CD8-positive, alpha-beta memory T cell (primary cell): ENCODE data around the gene POU2F1. TPM values are rescaled to one million over a fixed set of nuclear protein-coding genes. Genes with fewer than 3 reads are reported as not detected.

ENCODE experiments used
- CTCF ChIA-PET: fragments of 350-600 bp; sonication (Branson Sonifier 250); formaldehyde crosslinking; loops from one replicate; lab custom pipeline; 2021; ENCODE audit warnings: antibody characterized with exemption; lab: Charles Lee
- POLR2A ChIA-PET: fragments of 350-600 bp; sonication (Branson Sonifier 250); formaldehyde crosslinking; loops from one replicate; lab custom pipeline; 2021; ENCODE audit warnings: antibody characterized with exemption; lab: Charles Lee
- DNase-seq, 5 donors: peaks; one replicate each; pipeline versions ENCODE4 v3.0.0 to v3.0.0-alpha.2; 2020 to 2022; ENCODE audit warnings: mixed read lengths in 1 of 5
- H3K27ac ChIP-seq: one replicate; pipeline ENCODE4 v1.7.0; 2013; ENCODE audit warnings: low read depth, mild to moderate bottlenecking, low read length, moderate library complexity
- H3K27me3 ChIP-seq: 2 replicates; pipeline ENCODE4 v1.7.0; 2013; ENCODE audit warnings: low read length, mild to moderate bottlenecking; ENCODE audit not compliant: insufficient read depth, poor library complexity, severe bottlenecking
- H3K36me3 ChIP-seq: 2 replicates; pipeline ENCODE4 v1.7.0; 2013; ENCODE audit warnings: mild to moderate bottlenecking, low read length, moderate library complexity; ENCODE audit not compliant: insufficient read depth
- H3K4me1 ChIP-seq: 2 replicates; pipeline ENCODE4 v1.7.0; 2013; ENCODE audit warnings: mild to moderate bottlenecking, low read length, moderate library complexity; ENCODE audit not compliant: insufficient read depth
- H3K4me3 ChIP-seq: 2 replicates; pipeline ENCODE4 v1.7.0; 2013; ENCODE audit warnings: mild to moderate bottlenecking, low read length
- H3K9me3 ChIP-seq: 2 replicates; pipeline ENCODE4 v1.7.0; 2013; ENCODE audit warnings: mild to moderate bottlenecking, low read length
- H3K27ac Mint-ChIP-seq, 8 donors: one replicate each; pipeline ENCODE4 v1.8.0; 2020 to 2021; ENCODE audit warnings: mixed read lengths in 8 of 8, mild to moderate bottlenecking in 6 of 8, inconsistent platforms in 3 of 8, moderate library complexity in 3 of 8
- H3K27me3 Mint-ChIP-seq, 2 donors: one replicate each; pipeline ENCODE4 v1.8.0; 2020 to 2021; ENCODE audit warnings: mixed read lengths in 2 of 2, mild to moderate bottlenecking in 1 of 2, moderate library complexity in 1 of 2
- H3K36me3 Mint-ChIP-seq, 3 donors: one replicate each; pipeline ENCODE4 v1.8.0; 2020 to 2021; ENCODE audit warnings: mixed read lengths in 3 of 3, inconsistent platforms in 1 of 3, mild to moderate bottlenecking in 1 of 3
- H3K4me1 Mint-ChIP-seq, 3 donors: one replicate each; pipeline ENCODE4 v1.8.0; 2020 to 2021; ENCODE audit warnings: mixed read lengths in 3 of 3, inconsistent platforms in 1 of 3, mild to moderate bottlenecking in 1 of 3
- H3K4me3 Mint-ChIP-seq, 7 donors: one replicate each; pipeline ENCODE4 v1.8.0; 2020 to 2021; ENCODE audit warnings: mixed read lengths in 7 of 7, mild to moderate bottlenecking in 6 of 7, moderate library complexity in 4 of 7, inconsistent platforms in 2 of 7
- H3K9me3 Mint-ChIP-seq, 5 donors: one replicate each; pipeline ENCODE4 v1.8.0; 2020 to 2022; ENCODE audit warnings: mixed read lengths in 5 of 5, mild to moderate bottlenecking in 3 of 5, moderate library complexity in 2 of 5, inconsistent platforms in 1 of 5
- polyA plus RNA-seq: library from polyadenylated mRNA; unstranded; fragments of 300-500 nt; fragmentation: Illumina TruSeq; gene quantifications from one replicate; pipeline ENCODE4 v1.2.3, GENCODE V29; 2021
- total RNA-seq, 2 experiments: library from RNA; stranded (reverse); gene quantifications; one replicate each; pipeline ENCODE4 v1.2.3, GENCODE V29; 2021

The POU2F1 gene
- total and polyA plus RNA-seq, 3 experiments from 2014 or later = 11.8 to 13.5 (median 12.3) TPM

DNA sequence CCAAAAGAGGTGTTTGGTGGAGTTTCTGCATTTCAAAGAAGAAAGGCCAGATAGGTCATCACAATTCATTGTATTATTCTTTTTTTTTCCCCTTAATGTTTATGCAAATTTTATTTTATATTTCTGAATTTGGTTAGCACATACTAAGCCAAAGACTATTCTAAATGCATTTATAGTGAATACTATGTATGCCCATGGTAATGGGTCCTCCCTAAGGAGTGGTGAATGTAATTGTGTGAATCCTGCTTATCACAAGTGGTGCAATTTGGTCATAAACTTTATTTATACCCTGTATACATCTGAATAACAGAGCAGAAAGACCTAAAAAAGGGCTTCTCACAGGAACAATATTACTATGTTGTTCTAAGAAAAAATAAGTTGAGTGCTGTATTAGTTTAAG lies 198.6 kb downstream of the POU2F1 start:
- H3K27ac Mint-ChIP-seq = no peak overlapping the region
- peaks cover 0 to 11% (median 0%) of the 10 kb centered on the region in 3 donors for H3K4me1 Mint-ChIP-seq
- no peak overlapping the region for H3K27ac ChIP-seq
- POLR2A ChIA-PET = no interaction called here
- no peak overlapping the region for H3K4me3 ChIP-seq
- H3K4me1 ChIP-seq = no peaks in the 10 kb centered on the region
- CTCF ChIA-PET = no interaction called here
- no peaks in the 10 kb centered on the region for H3K9me3 Mint-ChIP-seq
- no peak overlapping the region for H3K4me3 Mint-ChIP-seq
- H3K27me3 ChIP-seq = no peaks in the 10 kb centered on the region
- H3K9me3 ChIP-seq = no peaks in the 10 kb centered on the region
- H3K36me3 Mint-ChIP-seq = peaks cover 0 to 30% (median 13%) of the 10 kb centered on the region in 3 donors
- no peaks in the 10 kb centered on the region for H3K36me3 ChIP-seq
- DNase-seq = no peak
- no peaks in the 10 kb centered on the region for H3K27me3 Mint-ChIP-seq

DNA sequence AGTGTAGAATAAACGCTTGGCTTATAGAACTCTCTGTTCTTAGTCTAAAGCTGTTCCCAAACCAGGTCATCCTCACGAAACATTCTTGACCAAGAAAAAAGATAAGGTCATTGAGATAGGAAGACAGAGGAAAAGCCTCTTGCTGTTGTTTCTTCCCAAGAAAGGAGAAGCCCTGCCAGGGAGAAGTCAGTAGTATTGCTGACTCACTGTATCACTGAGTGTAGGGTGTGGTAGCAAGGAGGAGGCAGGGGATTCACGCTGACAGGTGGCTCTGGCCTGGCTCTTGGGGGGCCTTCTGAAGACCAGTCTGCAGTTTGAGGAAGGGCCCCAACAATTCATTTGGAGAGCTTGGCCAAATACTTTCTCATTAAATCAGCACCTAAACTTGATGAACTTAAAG lies 199.8 kb downstream of the POU2F1 start:
- Mint-ChIP-seq H3K4me1 (peaks cover 0 to 11% (median 0%) of the 10 kb centered on the region in 3 donors), H3K27me3 (no peaks in the 10 kb centered on the region), H3K36me3 (peaks cover 0 to 20% (median 10%) of the 10 kb centered on the region in 3 donors), H3K9me3 (no peaks in the 10 kb centered on the region), H3K27ac (no peak overlapping the region), H3K4me3 (no peak overlapping the region)
- POLR2A ChIA-PET = no interaction called here
- Histone ChIP-seq H3K27me3 (no peaks in the 10 kb centered on the region), H3K4me1 (no peaks in the 10 kb centered on the region), H3K9me3 (no peaks in the 10 kb centered on the region), H3K36me3 (no peaks in the 10 kb centered on the region), H3K4me3 (no peak overlapping the region), H3K27ac (no peak overlapping the region)
- CTCF ChIA-PET = interaction anchor here (1.3 kb wide), 1 partner anchor 10 kb away, joined by 3 read pairs; no protein-coding TSS in a partner anchor
- DNase-seq = no peak

DNA sequence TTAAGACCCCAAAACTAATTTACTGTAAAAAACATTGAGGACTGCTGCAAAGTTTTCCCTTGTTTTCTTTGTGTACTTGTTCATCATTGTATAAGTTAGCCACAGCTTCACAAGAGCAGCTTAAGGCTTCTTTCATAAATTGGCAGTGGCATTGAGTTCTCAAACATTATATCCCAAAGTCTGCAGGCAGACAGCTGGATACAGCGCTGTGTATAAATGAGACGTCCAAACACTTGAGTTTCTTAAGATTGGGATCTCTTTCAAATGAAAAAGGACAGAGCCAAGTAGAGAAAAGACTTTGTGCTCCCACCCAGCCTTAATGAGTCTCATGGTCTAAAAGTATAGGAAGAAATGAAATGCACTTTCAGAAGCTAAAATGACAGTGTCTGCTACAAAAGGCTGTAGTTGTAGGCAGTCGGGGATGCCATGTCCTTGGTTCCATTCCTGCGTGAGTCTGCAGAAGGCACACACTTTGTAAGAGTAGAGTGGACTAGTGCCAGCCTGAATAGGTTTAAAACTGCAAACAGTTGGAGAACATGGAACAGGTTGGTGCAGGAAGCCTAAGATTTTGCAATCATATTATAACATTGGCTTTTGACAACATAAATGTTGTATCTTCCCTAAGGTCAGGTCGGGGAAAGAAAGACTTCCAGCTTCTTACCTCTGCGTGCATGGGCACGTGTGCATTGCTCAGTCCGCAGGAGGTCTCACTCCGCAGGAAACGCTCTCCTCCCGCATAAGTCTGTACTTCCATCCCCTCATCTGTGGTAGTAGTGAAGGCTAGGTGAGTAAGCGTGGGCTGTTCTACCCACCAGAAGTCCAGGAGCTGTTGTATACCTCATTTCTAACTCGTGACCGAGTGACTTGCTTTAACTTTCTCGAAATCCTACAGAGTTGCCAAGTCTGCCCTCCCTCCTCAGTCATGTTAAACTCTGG lies 203.3 kb downstream of the POU2F1 start:
- H3K4me1 Mint-ChIP-seq = peaks cover 18 to 22% (median 18%) of the 10 kb centered on the region in 3 donors
- no peak overlapping the region for H3K4me3 ChIP-seq
- H3K9me3 Mint-ChIP-seq = no peaks in the 10 kb centered on the region
- no peaks in the 10 kb centered on the region for H3K27me3 ChIP-seq
- no peaks in the 10 kb centered on the region for H3K9me3 ChIP-seq
- no peaks in the 10 kb centered on the region for H3K27me3 Mint-ChIP-seq
- H3K36me3 ChIP-seq = no peaks in the 10 kb centered on the region
- DNase-seq = no peak
- H3K4me1 ChIP-seq = peaks cover 11% of the 10 kb centered on the region
- peak overlapping the region in 5 of 8 donors; percentile 15 to 80 (median 48) for H3K27ac Mint-ChIP-seq
- no peak overlapping the region for H3K27ac ChIP-seq
- ChIA-PET CTCF (interaction anchor here (1.0 kb wide), 1 partner anchor 116 kb away, joined by 3 read pairs; no protein-coding TSS in a partner anchor), POLR2A (interaction anchor here (0.5 to 0.6 kb wide), 2 partner anchors 104 to 125 kb away, joined by 4 read pairs; no protein-coding TSS in a partner anchor)
- H3K4me3 Mint-ChIP-seq = no peak overlapping the region
- H3K36me3 Mint-ChIP-seq = peaks cover 0 to 8% (median 2%) of the 10 kb centered on the region in 3 donors

DNA sequence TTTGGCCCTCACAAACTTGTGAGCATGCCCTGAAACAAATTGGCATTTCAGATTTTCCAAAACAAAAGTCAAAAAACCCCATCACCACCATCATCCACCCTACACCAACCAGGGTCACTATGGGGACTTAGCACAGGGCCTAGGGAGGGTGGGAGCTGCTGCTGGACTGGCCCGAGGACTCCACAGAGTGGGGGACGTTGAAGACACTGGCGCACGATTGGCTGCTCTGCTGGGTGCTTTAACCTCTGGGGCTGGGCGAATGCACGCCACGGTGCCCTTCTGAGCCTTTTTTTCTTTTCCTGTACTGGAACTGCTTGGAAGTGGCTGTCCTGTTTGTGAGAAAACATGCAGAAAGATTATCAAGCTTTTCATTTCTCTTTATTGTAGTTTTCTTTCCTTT lies 204.8 kb downstream of the POU2F1 start:
- CTCF ChIA-PET = interaction anchor here (0.7 kb wide), 1 partner anchor 29 kb away, joined by 3 read pairs; no protein-coding TSS in a partner anchor

DNA sequence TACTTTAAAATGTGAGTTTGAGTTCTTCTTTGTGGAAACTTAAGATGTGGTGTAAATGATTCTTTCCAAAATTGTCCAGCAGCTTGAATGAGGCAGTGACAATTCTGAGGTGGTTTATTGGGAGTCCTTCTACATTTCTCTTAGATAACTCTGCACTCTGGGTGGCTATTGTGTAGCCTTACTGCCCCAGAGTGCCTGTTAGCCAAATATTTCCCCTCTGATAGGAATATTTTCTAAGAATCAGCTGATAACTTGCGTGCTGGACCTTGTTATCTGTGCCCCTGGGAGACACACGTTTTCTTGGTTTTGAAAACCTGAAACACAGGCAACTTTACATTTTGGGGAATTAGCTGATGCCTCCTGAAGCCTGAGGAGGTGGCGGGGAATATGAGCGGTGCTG lies 206.0 kb downstream of the POU2F1 start:
- H3K27ac Mint-ChIP-seq = peak overlapping the region; percentile 24 to 98 (median 82)
- peaks cover 4 to 30% (median 4%) of the 10 kb centered on the region in 3 donors for H3K36me3 Mint-ChIP-seq
- Histone ChIP-seq H3K4me1 (peaks cover 27% of the 10 kb centered on the region), H3K9me3 (no peaks in the 10 kb centered on the region), H3K36me3 (peaks cover 11% of the 10 kb centered on the region), H3K27me3 (no peaks in the 10 kb centered on the region), H3K27ac (no peak overlapping the region), H3K4me3 (no peak overlapping the region)
- H3K4me3 Mint-ChIP-seq = no peak overlapping the region
- H3K4me1 Mint-ChIP-seq = peaks cover 42 to 49% (median 44%) of the 10 kb centered on the region in 3 donors
- ChIA-PET POLR2A (no interaction called here), CTCF (interaction anchor here (1.3 to 1.5 kb wide), 2 partner anchors 12 to 108 kb away, joined by 4 to 9 read pairs; no protein-coding TSS in a partner anchor)
- H3K27me3 Mint-ChIP-seq = no peaks in the 10 kb centered on the region
- no peak for DNase-seq
- no peaks in the 10 kb centered on the region for H3K9me3 Mint-ChIP-seq

More for the DNA sequence above, 204.8 kb downstream of the POU2F1 start:
- no peak for DNase-seq
- POLR2A ChIA-PET = interaction anchor here (1.5 kb wide), 1 partner anchor 12 kb away, joined by 4 read pairs; no protein-coding TSS in a partner anchor
- peak overlapping the region in 6 of 8 donors; percentile 4 to 86 (median 20) for H3K27ac Mint-ChIP-seq
- H3K4me1 Mint-ChIP-seq = peaks cover 31 to 37% (median 33%) of the 10 kb centered on the region in 3 donors
- no peaks in the 10 kb centered on the region for H3K9me3 ChIP-seq
- peaks cover 0 to 18% (median 0%) of the 10 kb centered on the region in 3 donors for H3K36me3 Mint-ChIP-seq
- H3K27ac ChIP-seq = no peak overlapping the region
- H3K4me3 Mint-ChIP-seq = no peak overlapping the region
- H3K36me3 ChIP-seq = no peaks in the 10 kb centered on the region
- no peaks in the 10 kb centered on the region for H3K27me3 Mint-ChIP-seq
- no peak overlapping the region for H3K4me3 ChIP-seq
- peaks cover 19% of the 10 kb centered on the region for H3K4me1 ChIP-seq
- no peaks in the 10 kb centered on the region for H3K9me3 Mint-ChIP-seq
- no peaks in the 10 kb centered on the region for H3K27me3 ChIP-seq

DNA sequence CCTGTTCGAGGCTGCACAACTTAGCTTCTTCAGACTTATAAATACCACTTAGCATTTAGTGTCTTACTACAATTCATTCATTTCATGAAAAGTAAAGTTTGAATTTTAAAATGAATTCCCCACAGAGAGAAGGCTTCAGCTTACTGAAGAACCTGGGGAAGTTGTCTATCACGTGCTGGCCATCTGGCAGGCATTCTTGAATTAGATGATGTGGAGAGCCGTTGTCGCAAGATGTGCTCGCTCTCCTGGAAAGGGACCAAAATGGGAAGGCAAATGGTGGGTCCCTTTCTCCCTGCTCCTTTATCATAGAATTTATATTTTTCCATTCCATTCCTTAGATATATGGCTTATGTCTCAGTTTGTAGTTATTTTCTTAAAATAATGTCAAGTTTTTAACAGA lies 207.2 kb downstream of the POU2F1 start:
- Mint-ChIP-seq H3K9me3 (no peaks in the 10 kb centered on the region), H3K27me3 (no peaks in the 10 kb centered on the region), H3K27ac (peak overlapping the region; percentile 60 to 98 (median 90)), H3K4me3 (peak overlapping the region in 1 of 7 donors; percentile 44), H3K36me3 (peaks cover 4 to 41% (median 4%) of the 10 kb centered on the region in 3 donors), H3K4me1 (peaks cover 44 to 59% (median 44%) of the 10 kb centered on the region in 3 donors)
- Histone ChIP-seq H3K27me3 (no peaks in the 10 kb centered on the region), H3K4me1 (peaks cover 34% of the 10 kb centered on the region), H3K4me3 (no peak overlapping the region), H3K27ac (no peak overlapping the region), H3K36me3 (peaks cover 17% of the 10 kb centered on the region), H3K9me3 (no peaks in the 10 kb centered on the region)
- CTCF ChIA-PET = interaction anchor here (1.5 kb wide), 1 partner anchor 107 kb away, joined by 9 read pairs; no protein-coding TSS in a partner anchor
- DNase-seq = no peak
- POLR2A ChIA-PET = interaction anchor here (2.0 kb wide), 1 partner anchor 10 kb away, joined by 9 read pairs; no protein-coding TSS in a partner anchor

DNA sequence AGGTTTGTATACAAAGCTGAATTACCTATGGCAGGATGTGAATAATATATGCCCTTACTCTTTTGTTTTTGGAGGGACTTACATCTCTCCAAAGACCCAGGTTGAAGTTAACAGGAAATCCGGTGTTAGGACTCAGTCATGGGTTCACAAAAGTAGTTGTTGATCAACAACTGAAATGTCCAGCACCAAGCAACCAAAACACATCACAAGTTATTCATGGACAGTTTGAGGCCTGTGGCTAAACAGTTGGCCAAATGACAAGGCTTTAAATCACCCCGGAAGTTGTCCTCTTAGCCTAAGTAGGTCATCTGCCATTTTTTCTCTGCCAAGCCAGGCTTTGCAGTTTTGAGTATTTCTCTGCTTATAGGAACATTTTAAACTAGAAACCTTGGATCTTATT lies 207.7 kb downstream of the POU2F1 start:
- no peak overlapping the region for H3K27ac ChIP-seq
- H3K27ac Mint-ChIP-seq = peak overlapping the region; percentile 60 to 98 (median 90)
- CTCF ChIA-PET = interaction anchor here (1.1 kb wide), 1 partner anchor 13 kb away, joined by 3 read pairs; no protein-coding TSS in a partner anchor

More for the DNA sequence above, 207.7 kb downstream of the POU2F1 start:
- Mint-ChIP-seq H3K36me3 (peaks cover 5 to 47% (median 6%) of the 10 kb centered on the region in 3 donors), H3K9me3 (no peaks in the 10 kb centered on the region), H3K4me3 (peak overlapping the region in 4 of 7 donors; percentile 0 to 46 (median 24)), H3K27me3 (no peaks in the 10 kb centered on the region), H3K4me1 (peaks cover 46 to 64% (median 50%) of the 10 kb centered on the region in 3 donors)
- H3K9me3 ChIP-seq = no peaks in the 10 kb centered on the region
- H3K27me3 ChIP-seq = no peaks in the 10 kb centered on the region
- peaks cover 21% of the 10 kb centered on the region for H3K36me3 ChIP-seq
- POLR2A ChIA-PET = interaction anchor here (2.0 kb wide), 1 partner anchor 10 kb away, joined by 9 read pairs; no protein-coding TSS in a partner anchor
- no peak for DNase-seq
- H3K4me1 ChIP-seq = peaks cover 34% of the 10 kb centered on the region
- no peak overlapping the region for H3K4me3 ChIP-seq
